Left ventricle myocardium superior (tissue), 1 donor: ENCODE data around the gene MRM2. TPM values are rescaled to one million over a fixed set of nuclear protein-coding genes. Genes with fewer than 3 reads are reported as not detected.
A peak's percentile ranks its signal among the peaks of the same experiment; 100 is the strongest.

Source experiments
- ATAC-seq: fragments of 200-7000 bp; cut with Tn5 transposase; one replicate; pipeline ENCODE4 v1.9.1; 2020; ENCODE audit warnings: mild to moderate bottlenecking, moderate library complexity
- DNase-seq: peaks from one replicate; pipeline ENCODE4 v3.0.0-alpha.2; 2020
- intact Hi-C: fragments of 100-400 bp; cut with micrococcal nuclease; formaldehyde crosslinking; loops from one replicate; pipeline ENCODE4 v1.11.0; 2022
- total RNA-seq: library from RNA; stranded (reverse); fragmentation: NEBNext Ultra II Directional; extraction: Animal tissue kit (Norgen Biotek cat#: 25700); gene quantifications from one replicate; pipeline ENCODE4 v1.2.1, GENCODE V29; 2021
- donor health status: DM: no; HTN: yes; CAD: no; lungs with severe emphysema.

MRM2 gene
- total RNA-seq, 1 donor from 2014 or later, result 23.5 TPM

DNA sequence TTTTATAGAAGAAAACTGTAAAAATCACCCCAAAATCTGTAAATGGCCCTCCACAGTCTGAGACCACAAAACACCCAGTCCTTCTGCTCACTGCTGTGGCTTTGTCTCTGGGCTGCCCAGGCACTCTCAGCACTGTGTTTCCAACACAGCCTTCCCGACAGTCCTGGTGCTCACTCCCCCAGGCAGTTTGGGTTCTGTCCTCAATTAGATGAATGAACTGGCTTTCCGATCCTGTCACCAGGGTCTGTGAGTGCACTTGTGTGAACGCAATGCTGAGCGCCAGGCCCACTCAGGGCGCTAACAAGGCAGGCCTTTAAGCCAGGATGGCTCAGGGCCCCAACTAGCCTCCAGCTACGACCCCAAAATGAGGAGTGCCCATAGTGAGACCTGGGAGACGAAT is 12.5 kb downstream of the MRM2 start:
- ATAC-seq (no peak), DNase-seq (no peak)
- intact Hi-C loops, result no loop called here

DNA sequence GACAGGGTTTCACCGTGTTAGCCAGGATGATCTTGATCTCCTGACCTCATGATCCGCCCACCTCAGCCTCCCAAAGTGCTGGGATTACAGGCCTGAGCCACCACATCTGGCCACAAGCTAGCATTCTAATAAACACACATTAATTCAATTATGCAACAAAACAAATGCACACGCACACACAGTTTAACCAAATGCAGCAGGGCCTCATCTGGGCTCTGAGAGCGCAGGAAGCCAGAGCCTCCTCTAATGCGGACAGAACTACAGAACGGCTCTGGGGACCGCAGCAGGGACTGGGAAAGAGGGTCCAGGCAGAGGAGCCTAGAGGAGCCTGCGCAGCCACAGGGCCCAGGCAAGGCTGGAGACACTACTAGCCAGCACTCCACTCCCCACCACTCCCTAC is 13.1 kb downstream of the MRM2 start:
- DNase-seq, result no peak
- intact Hi-C loops, result no loop called here
- no peak for ATAC-seq

DNA sequence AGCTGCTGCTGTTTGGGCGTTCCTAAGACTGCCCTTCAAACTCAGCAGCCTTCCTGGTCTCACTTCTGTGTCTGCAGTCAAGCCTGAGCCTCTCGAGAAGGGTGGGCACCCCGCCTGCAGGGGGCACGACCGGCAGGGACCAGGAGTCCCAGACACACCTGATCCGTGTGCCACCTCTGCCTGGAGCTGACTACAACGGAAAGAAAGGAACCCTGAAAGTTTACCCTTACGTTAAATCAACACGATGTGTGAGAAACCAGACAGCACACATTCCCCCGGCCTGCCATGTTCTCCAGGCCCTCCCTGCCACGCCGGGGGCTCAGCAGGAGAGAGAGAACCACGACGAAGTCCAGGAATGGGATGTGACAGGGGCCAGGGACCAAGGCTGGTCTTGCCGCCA is 14.3 kb downstream of the MRM2 start:
- no peak for ATAC-seq
- intact Hi-C loops, result no loop called here
- DNase-seq, result no peak

DNA sequence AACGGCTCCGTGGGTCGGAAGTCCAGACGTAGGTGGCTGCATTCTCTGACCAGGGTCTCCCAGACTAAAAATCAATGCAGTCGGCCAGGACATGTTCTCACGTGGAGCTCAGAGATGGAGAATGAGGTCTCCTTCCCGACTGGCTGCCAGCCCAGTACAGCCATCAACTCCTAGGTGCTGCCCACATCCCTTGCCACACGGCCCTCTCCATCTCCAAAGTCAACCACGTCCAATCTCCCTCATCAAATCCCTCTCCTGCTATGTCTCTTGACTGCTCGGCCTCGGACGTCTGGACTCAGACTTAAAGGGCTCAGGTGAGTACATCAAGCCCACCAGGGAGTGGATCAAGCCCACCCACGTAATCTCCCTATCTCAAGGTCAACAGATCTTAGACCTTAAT is 16.2 kb downstream of the MRM2 start:
- intact Hi-C loops, result no loop called here
- ATAC-seq (no peak), DNase-seq (no peak)

DNA sequence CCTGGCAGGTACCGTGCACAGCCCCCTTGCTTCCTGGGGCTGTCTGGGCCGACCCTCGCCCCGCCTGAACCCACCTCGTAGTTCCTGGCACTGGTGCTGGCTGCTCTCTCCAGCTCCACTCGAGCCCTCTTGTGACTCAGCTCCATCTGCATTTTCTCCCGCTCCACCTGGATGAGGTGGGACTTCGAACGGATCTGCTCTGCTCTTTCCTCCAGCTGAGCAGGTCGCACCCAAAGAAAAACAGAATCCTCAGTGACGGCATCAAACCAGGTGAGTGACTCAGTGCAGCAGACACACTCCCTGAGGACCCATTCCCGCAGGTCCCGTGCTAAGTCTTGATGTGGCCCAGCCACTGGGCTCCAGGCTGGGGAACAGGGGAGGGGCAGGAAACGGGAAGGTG is 16.7 kb downstream of the MRM2 start:
- intact Hi-C loops, result no loop called here
- DNase-seq, result no peak
- ATAC-seq, result peak; percentile 48

DNA sequence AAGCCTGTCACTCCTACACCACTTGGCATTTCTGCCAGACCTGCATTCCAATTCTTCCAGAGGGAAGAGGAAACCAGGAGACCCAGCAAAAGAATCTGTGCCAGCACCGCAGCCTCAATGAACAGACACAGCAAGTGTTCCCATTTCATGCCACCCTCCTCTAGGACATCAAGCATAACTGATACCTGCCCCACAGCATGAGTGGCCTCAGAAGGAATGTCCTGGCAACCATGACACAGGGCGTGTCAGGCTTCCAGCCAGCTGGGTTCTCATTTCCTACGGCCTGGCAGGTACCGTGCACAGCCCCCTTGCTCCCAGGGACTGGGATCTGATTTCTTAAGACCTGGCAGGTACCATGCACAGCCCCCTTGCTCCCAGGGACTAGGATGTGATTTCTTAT is 17.1 kb downstream of the MRM2 start:
- peak; percentile 83 for ATAC-seq
- DNase-seq, result no peak
- intact Hi-C loops, result no loop called here

DNA sequence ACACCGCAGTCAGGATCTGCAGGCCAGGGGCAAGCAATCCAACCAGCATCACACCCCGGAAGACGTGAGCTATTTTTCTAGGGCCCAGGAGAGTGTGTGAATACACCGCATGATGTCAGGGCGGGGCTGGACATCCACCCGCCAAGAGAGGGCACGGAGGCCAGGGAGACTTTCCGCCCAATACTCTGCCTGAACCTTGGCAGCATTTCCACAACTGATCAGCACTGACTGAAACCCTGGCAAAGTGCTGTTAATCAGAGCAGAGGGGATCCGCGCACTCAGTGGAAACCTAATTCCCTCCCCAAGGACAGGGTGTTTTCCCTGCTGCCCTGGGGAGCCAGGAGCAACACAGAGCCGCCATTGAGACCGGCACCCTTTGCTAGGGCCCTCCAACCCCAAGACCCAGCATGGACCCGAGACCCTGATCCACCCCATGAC is 17.5 kb downstream of the MRM2 start:
- ATAC-seq, result no peak

DNA sequence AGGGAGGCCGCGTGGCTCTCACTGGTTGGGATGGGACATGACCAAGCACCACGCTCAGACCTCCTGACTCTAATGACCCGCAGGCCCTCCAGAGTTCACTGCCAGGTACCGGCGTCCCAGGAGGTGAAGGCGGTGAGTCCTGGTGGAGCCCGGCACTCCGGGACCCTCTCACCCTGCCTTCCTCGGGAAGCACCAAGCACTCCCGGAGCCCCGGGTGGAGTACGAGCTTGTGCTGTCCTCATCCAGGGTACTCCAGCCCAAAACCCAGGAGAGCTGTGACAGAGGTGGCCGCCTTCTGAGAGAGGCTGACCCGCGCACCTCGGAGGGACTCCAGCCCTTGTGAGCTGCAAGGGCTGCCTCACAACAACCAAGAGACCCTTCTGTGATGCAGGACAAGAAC is 18.7 kb downstream of the MRM2 start:
- intact Hi-C loops, result no loop called here
- DNase-seq (no peak), ATAC-seq (no peak)

More for the DNA sequence above, 17.5 kb downstream of the MRM2 start:
- DNase-seq, result no peak
- intact Hi-C loops, result no loop called here

DNA sequence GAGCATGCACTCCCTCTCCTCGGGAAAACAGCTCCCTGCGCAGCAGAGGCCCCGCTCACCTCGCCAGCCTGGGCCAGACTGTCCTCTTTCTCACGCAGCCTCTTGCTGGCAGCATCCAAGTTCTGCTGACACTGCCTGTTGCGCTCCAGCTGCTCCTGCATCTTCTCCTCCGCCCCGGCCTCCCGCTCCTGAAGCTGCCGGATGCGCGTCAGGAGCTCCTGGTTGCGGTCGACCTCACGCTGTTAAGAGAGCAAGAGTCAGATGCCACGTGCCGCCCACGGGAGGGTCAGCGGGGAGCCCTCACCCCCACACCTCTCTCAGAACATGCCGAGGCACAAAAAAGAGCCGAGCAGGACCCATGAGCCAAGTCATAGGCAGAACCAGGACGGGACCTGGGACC is 19.5 kb downstream of the MRM2 start:
- DNase-seq (no peak), ATAC-seq (no peak)
- intact Hi-C loops, result no loop called here

DNA sequence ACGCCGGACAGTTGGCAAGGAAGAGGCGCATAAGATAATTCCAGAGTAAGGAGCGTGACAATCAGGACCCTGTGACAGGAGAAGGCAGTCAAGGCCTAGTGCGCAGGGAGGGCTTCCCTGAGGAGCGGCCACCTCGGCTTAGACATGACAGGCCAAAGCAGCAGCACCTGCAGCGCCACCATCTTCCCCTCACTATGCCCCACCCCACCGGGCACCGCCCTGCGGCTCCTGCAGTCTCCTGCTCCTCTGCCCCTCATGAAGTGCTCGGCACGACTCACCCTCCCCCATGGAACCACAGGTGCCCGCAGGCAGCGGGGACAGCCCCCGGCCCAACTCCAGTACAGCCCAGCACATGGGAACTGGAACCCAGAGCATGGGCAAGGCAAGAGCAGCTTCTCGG is 21.1 kb downstream of the MRM2 start:
- no peak for DNase-seq
- ATAC-seq, result no peak
- intact Hi-C loops, result no loop called here

DNA sequence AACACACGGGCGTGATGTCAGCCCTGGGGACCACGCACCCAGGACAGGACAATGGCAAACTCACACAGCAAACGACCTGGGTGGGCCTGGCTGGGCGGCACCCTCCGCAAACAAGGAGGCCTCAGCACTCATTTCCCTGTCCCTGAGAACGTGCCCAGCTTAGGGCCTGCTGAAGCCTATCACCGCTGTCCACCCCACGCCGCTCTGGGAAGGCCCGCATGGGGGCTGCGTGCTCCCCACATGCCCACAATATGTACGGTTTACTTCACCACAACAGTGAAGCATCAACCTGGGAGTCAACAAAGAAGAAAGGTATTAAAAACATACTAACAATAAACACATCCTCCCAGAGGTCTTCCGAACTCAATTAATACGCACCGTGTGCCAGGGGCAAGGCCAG is 21.5 kb downstream of the MRM2 start:
- intact Hi-C loops, result no loop called here
- DNase-seq (no peak), ATAC-seq (no peak)

DNA sequence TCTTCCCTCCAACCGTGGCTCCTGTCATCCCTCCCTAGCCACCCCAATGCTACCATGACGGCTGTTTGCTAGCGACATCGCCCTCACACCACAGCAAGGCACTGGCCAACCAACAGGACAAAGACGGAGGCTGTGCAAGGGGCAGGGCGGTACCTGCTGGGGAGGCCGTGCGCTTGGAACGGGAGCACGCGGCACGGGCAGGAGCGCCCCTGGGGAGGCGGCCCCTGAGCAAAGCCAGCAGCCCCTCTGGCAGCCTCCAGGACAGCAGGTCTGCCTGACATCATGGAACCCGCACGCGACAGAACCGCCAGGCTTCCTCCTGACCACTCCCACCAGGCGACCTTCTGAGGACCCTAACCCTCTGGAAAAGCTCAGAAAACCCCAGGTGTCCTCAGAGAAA is 22.0 kb downstream of the MRM2 start:
- ATAC-seq (no peak), DNase-seq (no peak)
- intact Hi-C loops, result no loop called here

DNA sequence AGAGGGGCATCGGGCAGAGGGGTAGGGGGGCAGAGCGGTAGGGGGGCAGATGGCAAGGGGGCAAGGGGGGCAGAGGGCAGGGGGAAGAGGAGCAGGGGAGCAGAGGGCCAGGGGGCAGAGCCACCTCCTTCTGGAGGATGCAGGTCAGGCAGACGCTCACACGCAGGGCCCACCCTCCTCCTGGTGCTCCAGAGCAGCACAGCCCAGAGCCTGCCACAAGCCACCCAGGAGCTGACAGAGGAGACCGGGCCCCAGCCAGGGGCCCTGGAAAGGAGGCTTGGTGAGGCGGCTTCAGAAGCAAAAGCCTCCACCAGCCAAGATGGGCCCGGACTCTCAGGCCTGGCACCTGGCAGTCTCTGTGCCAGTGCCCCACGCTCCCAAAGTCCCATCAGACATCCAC is 22.4 kb downstream of the MRM2 start:
- DNase-seq, result no peak
- intact Hi-C loops, result no loop called here
- ATAC-seq, result no peak

DNA sequence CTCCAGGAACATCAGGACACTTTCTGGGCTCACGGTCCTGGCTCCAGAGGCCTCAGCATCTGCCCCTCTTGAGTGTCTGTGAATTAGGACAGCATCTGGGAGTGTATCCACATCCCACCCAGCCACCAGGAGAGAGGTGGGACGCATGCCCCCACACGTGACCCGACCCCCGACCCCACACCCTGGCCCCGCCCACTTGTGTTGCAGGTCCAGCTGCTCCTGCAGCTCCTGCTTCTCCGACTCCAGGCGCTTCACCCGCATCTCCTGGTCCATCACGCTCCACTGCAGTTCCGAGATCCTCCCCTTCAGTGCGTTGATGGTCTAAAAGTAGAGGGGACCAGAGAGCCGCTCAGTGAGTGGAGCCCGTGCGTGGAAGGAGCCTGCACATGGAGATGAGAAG is 22.9 kb downstream of the MRM2 start:
- intact Hi-C loops, result no loop called here
- DNase-seq (no peak), ATAC-seq (no peak)

DNA sequence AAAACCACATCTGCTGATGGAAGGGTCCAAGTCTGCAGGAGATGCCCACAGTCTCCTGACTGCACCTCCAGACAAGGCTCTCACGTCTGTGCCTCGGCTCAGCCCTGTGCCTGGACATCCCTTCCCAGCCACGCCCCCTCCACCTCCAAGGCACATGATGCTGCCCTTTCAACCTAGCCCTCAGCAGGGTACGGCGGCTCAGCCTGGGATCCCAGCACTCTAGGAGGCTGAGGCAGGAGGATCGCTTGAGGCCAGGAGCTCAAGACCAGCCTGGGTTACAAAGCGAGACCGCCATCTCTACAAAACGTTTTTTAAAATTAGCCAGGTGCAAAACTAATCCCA is 23.6 kb downstream of the MRM2 start:
- intact Hi-C loops, result no loop called here
- DNase-seq, result no peak
- no peak for ATAC-seq

DNA sequence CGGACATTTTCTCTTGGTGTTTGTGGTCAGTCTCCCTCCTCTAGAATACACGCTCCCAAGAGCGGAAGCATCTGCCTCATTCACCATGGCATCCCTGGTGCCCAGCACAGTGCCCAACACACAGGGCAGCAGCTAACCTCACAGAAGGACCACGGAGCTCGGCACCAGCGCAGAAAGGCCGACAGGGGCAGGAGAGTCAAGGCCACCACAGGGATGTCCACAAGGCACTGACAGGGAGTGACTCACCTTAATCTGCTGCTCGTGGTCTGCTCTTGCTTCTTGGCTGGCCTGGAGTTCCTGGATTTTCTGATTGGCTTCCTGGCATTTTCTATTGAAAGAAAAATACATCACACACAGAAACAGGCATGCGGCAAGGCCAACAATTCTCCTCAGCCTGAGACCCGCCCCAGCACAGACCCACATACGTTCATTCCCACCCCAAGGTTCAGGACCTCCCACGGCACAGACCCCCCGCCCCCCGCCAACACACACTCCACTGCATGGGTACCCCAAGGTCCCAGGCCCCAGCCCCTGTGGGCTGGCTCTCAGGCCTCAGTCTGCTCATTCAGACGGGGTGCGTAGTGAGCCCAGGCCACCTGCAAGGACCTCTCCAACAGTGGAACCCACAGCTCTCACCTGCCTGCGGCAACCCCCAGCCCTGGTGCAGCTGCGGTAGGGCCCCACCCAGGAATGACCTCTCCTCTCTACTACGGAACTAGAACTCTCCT is 24.1 kb downstream of the MRM2 start:
- intact Hi-C loops, result no loop called here
- DNase-seq, result no peak
- no peak for ATAC-seq

DNA sequence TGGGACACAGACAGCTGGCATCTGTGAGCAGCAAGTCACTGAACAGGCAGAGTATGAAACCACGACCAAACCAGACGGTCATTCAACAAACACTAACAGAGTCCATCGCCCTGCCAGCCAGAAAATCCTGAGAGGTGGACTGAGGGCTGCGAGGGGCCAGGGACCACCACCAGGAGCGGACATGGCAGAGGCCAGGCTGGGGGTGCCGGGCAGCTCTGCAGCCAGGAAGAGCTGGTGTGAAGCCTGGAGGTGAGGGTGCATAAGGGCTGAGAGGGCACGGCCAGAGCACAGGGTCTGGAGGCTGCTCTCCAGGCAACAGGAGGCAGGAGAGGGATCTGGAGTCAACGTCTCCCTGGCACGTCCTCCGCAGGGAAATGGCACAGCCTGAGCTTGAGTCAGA is 24.8 kb downstream of the MRM2 start:
- DNase-seq (no peak), ATAC-seq (no peak)
- intact Hi-C loops, result no loop called here

DNA sequence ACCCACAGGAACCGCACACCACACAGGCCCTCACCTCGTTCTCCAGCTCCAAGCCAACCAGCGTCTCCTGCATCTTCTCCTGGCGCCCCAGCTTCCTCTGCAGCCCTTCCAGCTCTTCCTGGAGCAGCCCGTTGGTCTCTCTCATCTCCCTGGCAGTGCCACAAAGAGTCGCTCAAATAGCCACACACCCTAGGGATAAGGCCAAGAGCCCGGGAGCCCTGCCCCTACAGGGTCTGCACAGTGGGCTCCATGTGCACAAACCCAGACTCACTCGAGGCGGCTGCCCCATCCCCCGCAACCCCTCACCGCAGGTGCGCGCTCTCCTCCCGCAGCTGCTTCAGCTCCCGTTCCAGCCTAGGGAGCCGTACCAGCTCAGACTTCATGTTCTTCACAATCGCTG is 26.2 kb downstream of the MRM2 start:
- ATAC-seq (no peak), DNase-seq (no peak)
- intact Hi-C loops, result no loop called here

DNA sequence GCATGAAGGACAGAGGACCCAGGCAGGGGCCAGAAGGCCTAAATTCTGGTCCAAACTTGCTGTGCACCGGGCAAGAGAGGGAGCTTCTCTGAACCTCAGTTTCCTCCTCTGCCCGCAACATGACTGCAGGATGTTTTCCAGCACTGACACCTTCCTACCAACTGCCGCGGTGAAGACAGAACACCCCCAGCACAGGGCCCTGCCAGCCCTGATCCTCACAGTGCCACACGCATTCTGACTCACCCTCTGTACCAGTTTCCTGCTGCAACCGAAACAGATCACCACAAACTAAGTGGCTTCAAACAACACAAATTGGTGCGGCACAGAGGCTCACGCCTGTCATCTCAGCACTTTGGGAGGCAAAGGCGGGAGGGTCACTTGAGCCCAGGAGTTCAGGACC is 27.4 kb downstream of the MRM2 start:
- peak; percentile 5 for ATAC-seq
- no peak for DNase-seq
- intact Hi-C loops, result no loop called here

DNA sequence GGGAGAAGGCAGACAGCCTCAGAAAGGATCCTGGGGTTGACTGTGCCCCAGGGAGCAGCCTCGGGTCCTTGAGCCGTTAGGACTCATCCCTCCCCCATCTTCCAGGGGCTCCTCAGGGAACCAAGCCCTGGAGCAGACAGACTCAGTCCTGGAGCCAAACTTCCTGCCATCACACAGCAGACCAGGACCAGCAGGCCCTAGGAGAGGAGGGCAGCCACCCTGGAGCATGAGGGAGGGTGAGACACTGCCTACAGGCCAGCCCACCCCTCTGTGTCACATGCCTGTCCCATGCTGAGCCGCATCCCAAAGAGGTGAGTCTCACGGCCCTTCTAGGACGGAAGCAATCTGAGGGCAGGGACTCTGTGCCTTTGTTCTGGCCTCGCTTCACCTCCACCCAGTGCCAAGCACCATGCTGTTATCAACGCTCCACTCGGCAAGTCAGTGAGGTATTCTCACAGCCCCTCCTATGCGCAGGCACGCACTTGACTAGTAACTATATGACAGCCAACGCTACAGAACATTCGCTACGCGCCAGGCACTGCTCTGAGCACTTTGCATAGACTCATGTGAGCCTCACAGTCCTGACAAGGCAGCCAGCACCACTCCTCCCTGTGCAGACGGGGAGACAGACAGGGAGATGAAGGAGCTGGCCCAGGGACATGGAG is 28.3 kb downstream of the MRM2 start:
- intact Hi-C loops, result no loop called here
- DNase-seq (peak; percentile 86), ATAC-seq (peak; percentile 89)

DNA sequence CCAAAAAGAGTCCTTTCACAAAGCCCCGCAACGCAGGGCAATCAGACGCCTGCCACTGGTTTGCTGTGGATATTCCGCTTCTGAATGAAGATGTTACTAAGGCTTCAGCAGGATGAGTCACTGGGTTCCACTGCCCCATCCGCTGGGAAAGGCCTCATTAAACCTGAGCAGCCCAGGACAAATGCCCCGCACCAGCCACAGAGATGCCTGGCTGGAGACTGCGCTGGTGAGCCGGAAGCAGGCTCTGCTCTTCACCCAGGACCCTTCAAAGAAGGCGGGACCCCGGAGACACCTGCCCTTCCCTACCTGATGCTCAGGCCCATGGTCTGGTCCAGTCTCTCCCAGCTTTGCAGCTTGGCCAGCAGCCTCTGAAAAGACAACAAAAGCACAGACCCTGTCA is 29.1 kb downstream of the MRM2 start:
- intact Hi-C loops, result no loop called here
- DNase-seq (no peak), ATAC-seq (no peak)
